SU-DHL-6 (cell line): ENCODE data around the gene YBX1.

Experiments used
- H2AFZ ChIP-seq: fragments of 200-600 bp; sonication (generic); 2 replicates; pipeline ENCODE4 v1.6.1; 2014; ENCODE audit warnings: low read depth, mild to moderate bottlenecking, moderate library complexity, mixed read lengths, antibody characterized with exemption, low read length; ENCODE audit not compliant: severe bottlenecking
- H3F3A ChIP-seq: fragments of 200-600 bp; shearing (Covaris generic); 2 replicates; pipeline ENCODE4 v1.6.0; 2016; ENCODE audit warnings: antibody characterized with exemption, mild to moderate bottlenecking; ENCODE audit not compliant: insufficient read depth
- H3K27ac ChIP-seq: fragments of 200-600 bp; sonication (generic); 2 replicates; pipeline ENCODE4 v1.5.1; 2016; ENCODE audit warnings: low read depth, mild to moderate bottlenecking, low read length, moderate library complexity, mixed read lengths
- H3K27me3 ChIP-seq: fragments of 200-600 bp; sonication (generic), shearing (Covaris generic); 2 replicates; pipeline ENCODE4 v1.6.0; 2014; ENCODE audit warnings: mild to moderate bottlenecking, low read length
- H3K36me3 ChIP-seq: fragments of 200-600 bp; sonication (generic); 2 replicates; pipeline ENCODE4 v1.6.1; 2014; ENCODE audit warnings: mild to moderate bottlenecking, low read length, mixed read lengths
- H3K4me2 ChIP-seq: fragments of 300-600, 200-600 bp; shearing (Covaris generic), sonication (generic); 2 replicates; pipeline ENCODE4 v1.6.0; 2014; ENCODE audit warnings: low read length, low read depth, mild to moderate bottlenecking; ENCODE audit not compliant: poor library complexity, severe bottlenecking
- H3K4me3 ChIP-seq: fragments of 200-600 bp; sonication (generic); 2 replicates; pipeline ENCODE4 v1.5.1; 2014; ENCODE audit warnings: antibody characterized with exemption, low read length, mild to moderate bottlenecking, mixed read lengths; ENCODE audit not compliant: insufficient read depth, poor library complexity, severe bottlenecking
- H3K79me2 ChIP-seq: fragments of 200-600 bp; sonication (generic); 2 replicates; pipeline ENCODE4 v1.6.1; 2014; ENCODE audit warnings: mild to moderate bottlenecking, low read length, moderate library complexity; ENCODE audit not compliant: insufficient read depth
- H3K9ac ChIP-seq: fragments of 200-600 bp; sonication (generic); 2 replicates; pipeline ENCODE4 v1.7.0; 2014; ENCODE audit warnings: mild to moderate bottlenecking, low read length
- H3K9me2 ChIP-seq: fragments of 200-600 bp; sonication (generic); replicated peaks from 2 replicates; pipeline ENCODE4 v1.6.1; 2014; ENCODE audit warnings: low read length; ENCODE audit not compliant: insufficient read depth
- H3K9me3 ChIP-seq: fragments of 200-600 bp; sonication (generic); 2 replicates; pipeline ENCODE4 v1.6.1; 2014; ENCODE audit warnings: low read length, mixed read lengths; ENCODE audit not compliant: insufficient read depth
- H4K20me1 ChIP-seq: fragments of 200-600 bp; sonication (generic); 2 replicates; pipeline ENCODE4 v1.6.1; 2014; ENCODE audit warnings: low read depth, mild to moderate bottlenecking, antibody characterized with exemption, low read length, moderate library complexity, mixed read lengths
- EZH2phosphoT487 ChIP-seq: fragments of 200-600 bp; sonication (generic), shearing (Covaris generic); conservative IDR thresholded peaks from 2 replicates; pipeline ENCODE4 v1.6.1; 2018; ENCODE audit warnings: mild to moderate bottlenecking, antibody characterized with exemption, low read length, moderate library complexity, mixed read lengths
- TF ChIP-seq, protein P1 (sequence below): fragments of 200-600 bp; sonication (generic); IDR thresholded peaks from one replicate; pipeline ENCODE4 v1.5.1; 2017; ENCODE audit warnings: antibody characterized with exemption, mild to moderate bottlenecking, low read length, moderate library complexity; ENCODE audit not compliant: insufficient read depth, poor library complexity, severe bottlenecking

The YBX1 gene

GRCh38 chr1:42739753-42740700, 57.8 kb downstream of the YBX1 start, which contains the start of gene CLDN19:
Gene CLDN19, minus strand, starts transcription at chr1:42740236. Its CDS starts 173 bp downstream, at chr1:42740063.
- Histone ChIP-seq H4K20me1 (no peaks in the 10 kb centered on the region), H3K9ac (no peak within 1 kb of the TSS), H2AFZ (no peak within 1 kb of the TSS), H3K9me3 (no peaks in the 10 kb centered on the region), H3F3A (no peaks in the 10 kb centered on the region), H3K9me2 (no peaks in the 10 kb centered on the region), H3K36me3 (no peaks in the 10 kb centered on the region), H3K4me2 (no peak within 1 kb of the TSS), H3K4me3 (no peak within 1 kb of the TSS), H3K27ac (no peak within 1 kb of the TSS), H3K27me3 (no peaks in the 10 kb centered on the region), H3K79me2 (no peaks in the 10 kb centered on the region)
- no peak for TF ChIP-seq EZH2phosphoT487
- TF ChIP-seq, protein P1, sequence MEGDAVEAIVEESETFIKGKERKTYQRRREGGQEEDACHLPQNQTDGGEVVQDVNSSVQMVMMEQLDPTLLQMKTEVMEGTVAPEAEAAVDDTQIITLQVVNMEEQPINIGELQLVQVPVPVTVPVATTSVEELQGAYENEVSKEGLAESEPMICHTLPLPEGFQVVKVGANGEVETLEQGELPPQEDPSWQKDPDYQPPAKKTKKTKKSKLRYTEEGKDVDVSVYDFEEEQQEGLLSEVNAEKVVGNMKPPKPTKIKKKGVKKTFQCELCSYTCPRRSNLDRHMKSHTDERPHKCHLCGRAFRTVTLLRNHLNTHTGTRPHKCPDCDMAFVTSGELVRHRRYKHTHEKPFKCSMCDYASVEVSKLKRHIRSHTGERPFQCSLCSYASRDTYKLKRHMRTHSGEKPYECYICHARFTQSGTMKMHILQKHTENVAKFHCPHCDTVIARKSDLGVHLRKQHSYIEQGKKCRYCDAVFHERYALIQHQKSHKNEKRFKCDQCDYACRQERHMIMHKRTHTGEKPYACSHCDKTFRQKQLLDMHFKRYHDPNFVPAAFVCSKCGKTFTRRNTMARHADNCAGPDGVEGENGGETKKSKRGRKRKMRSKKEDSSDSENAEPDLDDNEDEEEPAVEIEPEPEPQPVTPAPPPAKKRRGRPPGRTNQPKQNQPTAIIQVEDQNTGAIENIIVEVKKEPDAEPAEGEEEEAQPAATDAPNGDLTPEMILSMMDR = no peak

DNA sequence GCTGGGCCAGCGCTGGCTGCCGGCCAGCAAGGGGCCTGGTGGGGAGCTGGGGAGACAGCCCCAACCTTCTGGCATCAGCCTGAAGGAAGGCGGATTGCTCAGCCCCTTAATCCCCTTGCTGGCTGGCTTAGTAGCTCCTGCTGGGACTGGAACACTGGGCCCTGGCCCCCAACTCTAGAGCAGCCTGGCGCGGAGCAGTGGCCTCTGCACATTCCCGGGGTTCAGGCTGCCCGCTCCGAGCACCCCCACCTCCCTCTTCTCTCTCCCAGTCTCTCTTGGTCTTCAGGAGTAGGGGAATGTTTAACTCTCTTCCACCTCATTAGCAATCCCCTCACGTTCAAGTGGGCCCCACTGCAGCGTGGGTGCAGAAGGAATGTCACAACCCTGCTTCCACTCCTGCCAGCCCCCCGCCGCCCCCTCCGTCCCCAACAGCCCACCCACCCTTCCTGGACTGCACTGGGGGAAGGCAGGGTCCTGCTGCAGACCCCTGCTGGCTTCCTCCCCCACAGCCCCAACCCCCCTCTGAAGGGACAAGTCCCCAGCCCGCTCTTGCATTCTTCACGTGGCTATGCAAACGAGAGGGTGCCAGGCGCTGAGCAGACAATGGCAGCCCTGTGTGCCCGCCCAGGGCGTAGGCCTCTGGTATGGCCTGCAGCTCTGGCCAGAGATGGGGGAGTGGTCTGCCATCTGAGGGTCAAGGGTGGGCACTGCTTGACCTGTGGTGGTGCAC, 58.8 kb downstream of the YBX1 start:
- Histone ChIP-seq H2AFZ (no peak overlapping the region), H3K9ac (no peak overlapping the region), H3K36me3 (no peaks in the 10 kb centered on the region), H3K4me2 (no peak overlapping the region), H4K20me1 (no peaks in the 10 kb centered on the region), H3K9me3 (no peaks in the 10 kb centered on the region), H3K4me3 (no peak overlapping the region), H3K79me2 (no peaks in the 10 kb centered on the region), H3F3A (no peaks in the 10 kb centered on the region), H3K27me3 (no peaks in the 10 kb centered on the region), H3K9me2 (no peaks in the 10 kb centered on the region), H3K27ac (no peak overlapping the region)
- TF ChIP-seq, protein P1 = no peak
- no peak for TF ChIP-seq EZH2phosphoT487

DNA sequence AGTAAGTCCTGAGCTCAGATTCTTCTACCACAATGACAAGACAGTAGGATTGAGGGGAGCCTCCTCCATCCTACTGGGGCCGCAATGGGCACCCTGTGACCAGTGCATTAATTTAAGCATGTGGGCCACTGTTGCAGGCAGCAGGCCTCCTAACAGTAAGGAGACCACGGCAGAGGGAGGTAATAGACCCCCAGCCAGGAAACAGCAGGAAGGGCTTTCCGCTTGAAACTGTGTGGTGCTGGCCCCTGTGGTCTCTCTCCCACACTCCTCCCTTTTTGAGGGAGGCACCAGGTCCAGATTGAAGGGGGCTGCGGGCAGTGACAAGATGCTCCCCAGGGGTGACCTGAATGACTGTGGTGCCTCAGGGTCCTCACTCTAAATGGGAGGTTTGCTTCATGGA, 59.5 kb downstream of the YBX1 start:
- Histone ChIP-seq H3K27ac (no peak overlapping the region), H3K27me3 (no peaks in the 10 kb centered on the region), H3K4me2 (no peak overlapping the region), H3K9me2 (no peaks in the 10 kb centered on the region), H3K79me2 (no peaks in the 10 kb centered on the region), H3K4me3 (no peak overlapping the region), H2AFZ (no peak overlapping the region), H3F3A (no peaks in the 10 kb centered on the region), H3K36me3 (no peaks in the 10 kb centered on the region), H4K20me1 (no peaks in the 10 kb centered on the region), H3K9ac (no peak overlapping the region), H3K9me3 (no peaks in the 10 kb centered on the region)
- no peak for TF ChIP-seq EZH2phosphoT487
- TF ChIP-seq, protein P1 = no peak
